HCT116 (cell line): ENCODE data around the gene SOBP. TPM values are rescaled to one million over a fixed set of nuclear protein-coding genes. Genes with fewer than 3 reads are reported as not detected.
A peak's percentile ranks its signal among the peaks of the same experiment; 100 is the strongest.

ENCODE experiments used
- ATAC-seq: fragments of 200-7000 bp; cut with Tn5 transposase; 2 replicates; pipeline ENCODE4 v1.9.1; 2020; ENCODE audit warnings: mild to moderate bottlenecking, moderate library complexity
- BruUV-seq: library from RNA; stranded (reverse); fragments of 400-500 nt; replicated peaks from 2 replicates; lab custom pipeline; 2021; lab: Mats Ljungman, UMichigan
- CTCF ChIA-PET: fragments of 300-600 bp; sonication (Branson Sonifier 250); formaldehyde crosslinking; loops from one replicate; lab custom pipeline; 2021; ENCODE audit warnings: antibody characterized with exemption; lab: Charles Lee
- POLR2A ChIA-PET: fragments of 300-600, 350-600 bp; sonication (Branson Sonifier 250); formaldehyde crosslinking; loops from one replicate; lab custom pipeline; 2021; ENCODE audit warnings: antibody characterized with exemption; lab: Charles Lee
- RAD21 ChIA-PET, 2 experiments: fragments of 300-600 bp; sonication (Branson Sonifier 250); formaldehyde crosslinking; loops; one replicate each; lab custom pipeline; 2023; ENCODE audit warnings: low total read pairs in 2 of 2; ENCODE audit not compliant: uncharacterized antibody in 2 of 2, unreplicated experiment in 2 of 2, low non-redundant PET in 1 of 2; lab: Charles Lee
- DNase-seq: peaks from one replicate; pipeline ENCODE4 v3.0.0-alpha.2; 2010; ENCODE audit warnings: low read depth, low spot score
- H2AFZ ChIP-seq: fragments of 200-600 bp; shearing (Covaris generic), sonication (generic); 2 replicates; pipeline ENCODE4 v1.6.1; 2017; ENCODE audit warnings: low read depth, mixed run types, mixed read lengths, antibody characterized with exemption, low read length; ENCODE audit not compliant: poor library complexity, severe bottlenecking
- H3K27ac ChIP-seq: 2 replicates; pipeline ENCODE4 v1.5.1; 2012; ENCODE audit warnings: low read depth, low read length
- H3K27me3 ChIP-seq: fragments of 200-600 bp; sonication (generic); 2 replicates; pipeline ENCODE4 v1.6.1; 2016; ENCODE audit warnings: mixed run types, low read length, mixed read lengths; ENCODE audit not compliant: insufficient read depth
- H3K36me3 ChIP-seq, 2 experiments: fragments of 200-500 bp in 1 of 2; fragments of 200-600 bp in 1 of 2; sonication (Bioruptor generic) in 1 of 2; sonication (generic) in 1 of 2; 2 replicates each; pipeline versions ENCODE4 v1.5.1 to v1.6.1; 2014 to 2016; ENCODE audit warnings: low read length in 2 of 2, inconsistent platforms in 1 of 2, mixed read lengths in 1 of 2, mixed run types in 1 of 2; ENCODE audit not compliant: insufficient read depth in 2 of 2, control insufficient read depth in 1 of 2
- H3K4me1 ChIP-seq, 2 experiments: fragments of 200-600 bp in 1 of 2; sonication (generic) in 1 of 2; 2 replicates each; pipeline versions ENCODE4 v1.5.1 to v1.6.1; 2012 to 2017; ENCODE audit warnings: low read length in 2 of 2, inconsistent platforms in 1 of 2, mild to moderate bottlenecking in 1 of 2, mixed read lengths in 1 of 2, mixed run types in 1 of 2, moderate library complexity in 1 of 2; ENCODE audit not compliant: insufficient read depth in 2 of 2, control insufficient read depth in 1 of 2
- H3K4me2 ChIP-seq: fragments of 200-600 bp; sonication (generic); 2 replicates; pipeline ENCODE4 v1.6.1; 2017; ENCODE audit warnings: mixed run types, low read length, mixed read lengths
- H3K4me3 ChIP-seq, 2 experiments: fragments of 200-600 bp in 1 of 2; sonication (generic) in 1 of 2; replicated peaks in 1 of 2; 2 replicates each; pipeline ENCODE4 v1.5.1; 2011 to 2016; ENCODE audit warnings: low read length in 2 of 2, control low read depth in 1 of 2, low read depth in 1 of 2, mild to moderate bottlenecking in 1 of 2, mixed read lengths in 1 of 2, mixed run types in 1 of 2
- H3K79me2 ChIP-seq: fragments of 200-600 bp; sonication (generic); 2 replicates; pipeline ENCODE4 v1.6.1; 2017; ENCODE audit warnings: mild to moderate bottlenecking, mixed run types, low read length, moderate library complexity, mixed read lengths; ENCODE audit not compliant: insufficient read depth
- H3K9ac ChIP-seq: fragments of 200-600 bp; sonication (generic); 2 replicates; pipeline ENCODE4 v1.6.1; 2016; ENCODE audit warnings: low read length, mixed read lengths
- H3K9me2 ChIP-seq: fragments of 200-600 bp; sonication (generic), shearing (Covaris generic); 2 replicates; pipeline ENCODE4 v1.6.1; 2017; ENCODE audit warnings: mixed run types, mild to moderate bottlenecking, moderate library complexity; ENCODE audit not compliant: insufficient read depth
- H3K9me3 ChIP-seq, 2 experiments: fragments of 200-500 bp in 1 of 2; fragments of 200-600 bp in 1 of 2; sonication (Bioruptor generic) in 1 of 2; sonication (generic) in 1 of 2; 2 replicates each; pipeline ENCODE4 v1.6.1; 2014 to 2017; ENCODE audit warnings: low read length in 2 of 2, mixed read lengths in 2 of 2, inconsistent platforms in 1 of 2, low read depth in 1 of 2, mild to moderate bottlenecking in 1 of 2, mixed run types in 1 of 2, moderate library complexity in 1 of 2; ENCODE audit not compliant: control insufficient read depth in 1 of 2, insufficient read depth in 1 of 2
- H4K20me1 ChIP-seq: fragments of 200-600 bp; sonication (generic), shearing (Covaris generic); 2 replicates; pipeline ENCODE4 v1.6.1; 2017; ENCODE audit warnings: mixed run types, mild to moderate bottlenecking, moderate library complexity; ENCODE audit not compliant: insufficient read depth
- REST ChIP-seq: IDR thresholded peaks from 2 replicates; pipeline ENCODE4 v1.6.1; 2012; ENCODE audit warnings: low read depth
- SIN3A ChIP-seq: IDR thresholded peaks from 2 replicates; pipeline ENCODE4 v1.6.1; 2012; ENCODE audit warnings: low read depth
- YY1 ChIP-seq: IDR thresholded peaks from 2 replicates; pipeline ENCODE4 v1.6.1; 2011; ENCODE audit warnings: low read length, low read depth, moderate library complexity, mild to moderate bottlenecking; ENCODE audit not compliant: insufficient replicate concordance; ENCODE audit errors: extremely low read depth
- intact Hi-C: fragments of 100-400 bp; cut with micrococcal nuclease; formaldehyde crosslinking; loops from 2 replicates; pipeline ENCODE4 v1.10.0; 2022
- total RNA-seq: library from RNA; stranded (reverse); gene quantifications from one replicate; pipeline ENCODE4 v1.2.1, GENCODE V29; 2021; ENCODE audit not compliant: unreplicated experiment
- TF ChIP-seq, protein P1 (sequence below), 3 experiments: fragments of 200-600 bp in 1 of 3; sonication (generic) in 1 of 3; IDR thresholded peaks in 2 of 3; conservative IDR thresholded peaks in 1 of 3; 2 replicates each; pipeline ENCODE4 v1.5.1; 2012 to 2017; ENCODE audit warnings: low read depth in 2 of 3, low read length in 2 of 3, antibody characterized with exemption in 1 of 3, borderline replicate concordance in 1 of 3, control low read depth in 1 of 3, mild to moderate bottlenecking in 1 of 3, mixed read lengths in 1 of 3, mixed run types in 1 of 3, moderate library complexity in 1 of 3; ENCODE audit not compliant: insufficient read depth in 1 of 3
- TF ChIP-seq, protein P2 (sequence below): IDR thresholded peaks from 2 replicates; pipeline ENCODE4 v1.6.1; 2012

The SOBP gene
- total RNA-seq, 1 experiment from 2014 or later, result 2.6 TPM

DNA sequence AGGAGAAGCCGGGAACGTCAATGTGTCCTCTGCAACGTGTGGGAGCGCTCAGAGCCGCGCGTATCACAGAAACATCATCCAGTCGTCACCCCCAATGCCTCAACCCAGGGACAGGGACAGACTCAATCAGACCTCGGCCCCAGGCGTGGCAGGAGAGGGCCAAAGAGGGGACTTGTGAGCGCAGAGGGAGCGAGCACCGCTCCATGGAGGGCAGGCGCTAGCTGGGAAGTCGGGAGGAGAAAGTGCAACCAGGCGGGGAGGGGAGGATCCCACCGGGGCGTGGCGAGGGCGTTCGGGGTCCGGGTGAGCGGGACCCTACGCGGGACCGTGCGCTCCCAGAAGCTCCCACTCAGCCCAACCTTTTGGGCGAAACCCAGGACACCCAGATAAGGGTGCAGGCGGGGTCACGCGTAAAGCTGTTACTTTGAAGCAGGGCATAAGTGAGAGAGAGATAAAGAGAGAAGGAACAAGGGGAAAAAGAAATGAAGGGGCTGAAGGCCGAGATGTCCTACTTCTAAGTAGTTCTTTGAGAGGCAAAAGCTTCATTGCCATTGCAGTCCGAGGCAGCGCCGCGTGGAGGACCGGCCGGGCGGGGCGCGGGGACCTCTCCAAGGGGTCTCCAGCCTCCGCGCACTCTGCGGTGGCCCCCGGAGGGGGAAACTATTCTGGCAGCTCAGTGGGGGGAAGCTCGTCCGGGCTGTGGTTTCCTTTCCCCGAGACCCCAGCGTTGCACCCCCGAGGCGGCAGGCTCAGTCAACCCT, 862 bp upstream of the SOBP start:
- Histone ChIP-seq H3K27me3 (no peaks in the 10 kb centered on the region), H3K36me3 (no peaks in the 10 kb centered on the region), H3K9me2 (no peaks in the 10 kb centered on the region), H3K4me2 (peak overlapping the region; percentile 89), H3K79me2 (no peaks in the 10 kb centered on the region), H3K4me3 (peak overlapping the region; percentile 75 to 79), H3K4me1 (peaks cover 17 to 26% of the 10 kb centered on the region in 2 experiments), H3K9me3 (no peaks in the 10 kb centered on the region), H4K20me1 (no peaks in the 10 kb centered on the region), H2AFZ (peak overlapping the region; percentile 5), H3K9ac (peak overlapping the region; percentile 48), H3K27ac (peak overlapping the region; percentile 29; the same call in 1 of the 2 replicates)
- DNase-seq (no peak), ATAC-seq (peak; percentile 13)
- intact Hi-C loops, result no loop called here
- ChIA-PET POLR2A (no interaction called here), CTCF (interaction anchor here (1.2 kb wide), 1 partner anchor 140 kb away, joined by 3 read pairs; no protein-coding TSS in a partner anchor), RAD21 (no interaction called here)
- BruUV-seq, result no TSS peak
- TF ChIP-seq REST (no peak), SIN3A (no peak), YY1 (no peak)
- TF ChIP-seq, protein P1, sequence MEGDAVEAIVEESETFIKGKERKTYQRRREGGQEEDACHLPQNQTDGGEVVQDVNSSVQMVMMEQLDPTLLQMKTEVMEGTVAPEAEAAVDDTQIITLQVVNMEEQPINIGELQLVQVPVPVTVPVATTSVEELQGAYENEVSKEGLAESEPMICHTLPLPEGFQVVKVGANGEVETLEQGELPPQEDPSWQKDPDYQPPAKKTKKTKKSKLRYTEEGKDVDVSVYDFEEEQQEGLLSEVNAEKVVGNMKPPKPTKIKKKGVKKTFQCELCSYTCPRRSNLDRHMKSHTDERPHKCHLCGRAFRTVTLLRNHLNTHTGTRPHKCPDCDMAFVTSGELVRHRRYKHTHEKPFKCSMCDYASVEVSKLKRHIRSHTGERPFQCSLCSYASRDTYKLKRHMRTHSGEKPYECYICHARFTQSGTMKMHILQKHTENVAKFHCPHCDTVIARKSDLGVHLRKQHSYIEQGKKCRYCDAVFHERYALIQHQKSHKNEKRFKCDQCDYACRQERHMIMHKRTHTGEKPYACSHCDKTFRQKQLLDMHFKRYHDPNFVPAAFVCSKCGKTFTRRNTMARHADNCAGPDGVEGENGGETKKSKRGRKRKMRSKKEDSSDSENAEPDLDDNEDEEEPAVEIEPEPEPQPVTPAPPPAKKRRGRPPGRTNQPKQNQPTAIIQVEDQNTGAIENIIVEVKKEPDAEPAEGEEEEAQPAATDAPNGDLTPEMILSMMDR (IDR thresholded peaks at IDR 0.05 in 2 of 3, conservative IDR thresholded peaks at IDR 0.05 in 1 of 3; ENCODE audit: borderline replicate concordance in 1 of 3, insufficient read depth in 1 of 3, low read depth in 2 of 3, low read length in 2 of 3), result no peak
- TF ChIP-seq, protein P2, sequence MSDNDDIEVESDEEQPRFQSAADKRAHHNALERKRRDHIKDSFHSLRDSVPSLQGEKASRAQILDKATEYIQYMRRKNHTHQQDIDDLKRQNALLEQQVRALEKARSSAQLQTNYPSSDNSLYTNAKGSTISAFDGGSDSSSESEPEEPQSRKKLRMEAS, result peak; percentile 7; the same call in 1 of the 2 replicates
